Keratinocyte (primary cell): Measurements from ENCODE around the gene SEMA4A.

Experiments used
- CTCF ChIP-seq, 3 experiments: IDR thresholded peaks in 1 of 3; conservative IDR thresholded peaks in 1 of 3; optimal IDR thresholded peaks in 1 of 3; 2 replicates in 2 of 3; 3 replicates in 1 of 3; pipeline versions ENCODE3 to v1.5.1; 2011; ENCODE audit warnings: low read length in 3 of 3, mild to moderate bottlenecking in 3 of 3, moderate library complexity in 2 of 3, control low read depth in 1 of 3, inconsistent platforms in 1 of 3; ENCODE audit not compliant: insufficient read depth in 2 of 3; ENCODE audit errors: extremely low read depth in 1 of 3
- EZH2 ChIP-seq: IDR thresholded peaks from one replicate; pipeline ENCODE4 v1.6.1; 2012; ENCODE audit warnings: inconsistent platforms, mild to moderate bottlenecking, low read length, moderate library complexity

GRCh38 chr1:156140879-156141707, 12.3 kb upstream of the SEMA4A start:
- peak; percentile 56 to 64 (median 61) for TF ChIP-seq CTCF (optimal IDR thresholded peaks at IDR 0.05 in 1 of 3, IDR thresholded peaks at IDR 0.05 in 1 of 3, conservative IDR thresholded peaks at IDR 0.05 in 1 of 3; ENCODE audit: extremely low read depth in 1 of 3, insufficient read depth in 2 of 3, low read length in 3 of 3)
- TF ChIP-seq EZH2, result no peak
